Islet of Langerhans (tissue), 1 donor: ENCODE data around the gene CC2D2A.

Experiments
- FAIRE-seq: peaks from one replicate; lab custom pipeline; 2011; peaks lifted over from hg19 to GRCh38; lab: Jason Lieb, UNC

CC2D2A gene

DNA sequence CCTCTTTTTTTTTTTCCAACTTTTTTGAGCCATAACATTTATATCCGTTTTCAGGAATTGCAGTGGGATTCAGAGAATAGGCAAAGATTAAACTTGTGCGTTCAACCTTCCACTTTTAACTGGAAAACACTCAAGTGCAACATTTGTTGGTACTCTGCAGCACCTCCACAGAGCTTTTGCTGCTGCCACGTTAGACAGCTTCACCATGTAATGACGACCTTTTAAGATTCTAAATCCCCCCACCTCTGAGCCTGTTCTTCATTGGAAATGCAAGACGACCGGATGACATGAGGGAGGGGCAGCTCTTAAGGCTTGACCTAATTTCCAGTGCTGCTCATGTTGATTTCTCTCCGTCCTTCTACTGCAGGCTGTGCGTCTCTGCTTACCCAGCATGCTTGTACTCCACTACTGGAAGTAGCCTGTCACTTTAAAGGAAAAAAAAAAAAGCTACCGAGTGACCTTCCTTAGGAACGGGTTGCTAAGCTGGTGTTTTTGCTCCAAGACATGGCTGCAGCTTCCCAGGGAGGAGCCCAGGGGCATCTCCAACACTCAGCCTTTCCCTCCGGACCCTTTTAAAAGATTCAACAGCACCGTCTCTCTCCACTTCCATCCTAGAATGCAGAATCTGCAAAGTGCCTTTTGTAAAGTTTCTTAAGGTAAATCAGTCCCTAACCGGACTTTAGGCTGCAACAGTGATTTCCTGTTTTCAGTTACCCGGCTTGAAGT lies at the start of gene CC2D2A:
TSS of gene CC2D2A (plus strand) at position 481 of the 726 bp plus-strand sequence. CDS start 6,051 bp downstream, outside the sequence.
- FAIRE-seq, result peak; percentile 61

DNA sequence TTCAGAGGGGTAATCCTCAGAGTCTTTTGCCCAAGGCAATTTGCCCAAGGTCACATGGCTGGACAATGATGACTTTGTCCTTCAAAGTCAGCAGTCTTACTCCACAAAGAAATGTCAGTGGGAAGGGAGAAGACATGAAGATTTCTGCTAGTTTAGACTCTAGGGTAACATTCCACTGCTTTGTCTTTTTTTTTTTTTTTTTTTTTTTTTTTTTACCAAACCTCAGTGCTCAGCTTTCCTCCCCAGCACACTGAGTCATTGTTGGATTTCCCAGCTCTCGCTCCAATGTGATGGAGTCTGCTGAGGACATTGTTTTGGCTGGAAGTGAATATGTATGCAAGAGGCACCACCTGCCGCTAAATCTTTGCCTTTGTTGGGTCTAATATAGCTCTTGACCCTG lies 49.0 kb upstream of the CC2D2A start:
- no peak for FAIRE-seq

DNA sequence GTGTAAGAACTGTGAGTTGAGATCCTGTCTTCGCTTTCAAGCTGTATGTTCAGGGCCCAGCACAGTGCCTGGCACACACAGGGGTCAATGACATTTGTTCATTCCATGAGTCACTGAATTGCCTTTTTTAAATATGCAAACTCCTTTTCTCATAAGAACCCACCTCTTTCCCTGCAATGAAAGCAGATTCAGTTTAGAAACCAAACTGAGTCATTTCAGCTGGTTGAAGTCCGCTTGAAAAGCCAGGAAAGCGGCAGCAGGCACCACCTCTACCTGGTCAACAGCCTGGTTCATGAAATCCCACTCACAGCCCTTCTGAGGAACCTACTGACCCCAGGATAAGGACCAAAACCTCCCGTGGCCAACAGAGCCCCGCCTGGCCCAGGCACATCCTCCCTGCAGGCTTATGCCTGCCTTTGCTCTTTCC lies 46.4 kb upstream of the CC2D2A start:
- no peak for FAIRE-seq

DNA sequence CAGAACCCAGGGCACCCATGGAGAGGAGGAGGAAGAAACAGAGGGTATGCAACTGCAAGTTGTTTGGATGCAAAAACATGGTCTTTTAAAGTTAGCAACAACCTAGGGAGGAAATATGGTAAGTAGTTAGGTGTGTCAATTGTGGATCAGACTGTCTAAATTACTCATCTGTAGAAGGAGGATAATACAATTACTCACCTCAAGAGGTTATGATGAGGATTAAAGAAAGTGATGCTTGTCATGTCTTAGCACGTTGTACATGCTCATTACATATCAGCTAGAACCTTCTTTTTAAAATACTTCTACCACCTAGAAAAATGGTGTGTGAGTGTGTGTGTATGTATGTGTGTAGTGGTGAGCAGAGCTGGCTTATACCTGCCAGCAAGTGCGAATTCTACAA lies 44.2 kb upstream of the CC2D2A start:
- FAIRE-seq, result no peak

DNA sequence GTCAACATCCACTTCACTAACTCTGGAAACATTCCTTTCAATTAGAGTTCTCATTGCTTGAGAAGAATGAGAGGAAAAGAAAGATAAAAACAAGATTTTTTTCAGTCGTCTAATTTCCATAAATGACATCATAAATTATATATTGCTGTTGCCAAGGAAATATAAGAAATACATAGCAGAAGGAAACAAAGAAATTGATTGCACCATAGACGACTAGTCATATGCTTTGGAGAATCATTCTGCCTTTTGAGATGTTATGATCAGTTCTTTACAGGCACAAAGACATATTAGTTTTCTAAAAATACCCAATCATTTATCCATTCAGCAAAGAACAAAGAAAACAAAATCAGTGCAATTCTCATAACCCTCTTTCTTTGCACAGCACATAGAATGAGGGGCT lies 42.5 kb upstream of the CC2D2A start:
- peak; percentile 36 for FAIRE-seq

DNA sequence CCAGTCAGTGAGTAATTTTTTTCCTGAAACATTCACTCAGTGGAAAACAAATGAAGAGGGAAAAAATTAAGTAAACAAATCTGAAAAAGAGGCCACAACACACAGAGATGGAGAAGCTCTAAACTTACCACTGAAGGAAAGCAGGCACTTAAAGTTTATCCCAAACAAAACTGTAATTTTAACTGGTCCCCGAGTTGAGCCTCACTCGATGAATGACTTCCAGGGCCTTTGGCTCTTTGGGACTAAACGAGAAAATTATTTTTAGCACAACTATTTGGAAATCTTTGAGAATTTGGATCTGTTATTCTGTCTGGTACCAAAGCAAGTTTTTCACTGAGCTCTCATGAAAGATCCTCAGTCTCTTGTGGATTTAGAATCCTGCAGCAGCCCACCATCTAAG lies 42.0 kb upstream of the CC2D2A start, which contains the start of gene C1QTNF7:
TSS of gene C1QTNF7 (plus strand) at position 333 of the 400 bp plus-strand sequence. CDS start 7,711 bp downstream, outside the sequence.
- no peak for FAIRE-seq

DNA sequence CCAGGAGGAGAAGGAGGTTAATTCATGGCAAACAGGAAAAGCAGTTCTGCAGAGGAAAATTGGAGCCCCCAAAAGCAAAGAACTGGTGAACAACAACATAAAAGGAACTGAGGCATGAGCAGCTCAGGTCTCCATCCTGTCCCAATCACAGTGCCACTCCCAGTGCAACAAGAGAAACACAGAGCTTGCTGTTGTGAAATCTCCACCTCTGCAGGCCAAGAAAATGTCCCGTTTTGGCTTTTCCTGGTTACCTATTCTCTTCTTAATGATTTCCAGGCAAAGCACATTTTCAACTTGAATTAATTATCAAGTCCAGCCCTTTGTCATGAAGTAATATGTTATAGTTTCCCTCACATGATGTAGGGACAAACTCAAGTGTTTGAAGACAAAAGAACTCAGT lies 41.1 kb upstream of the CC2D2A start:
- no peak for FAIRE-seq

DNA sequence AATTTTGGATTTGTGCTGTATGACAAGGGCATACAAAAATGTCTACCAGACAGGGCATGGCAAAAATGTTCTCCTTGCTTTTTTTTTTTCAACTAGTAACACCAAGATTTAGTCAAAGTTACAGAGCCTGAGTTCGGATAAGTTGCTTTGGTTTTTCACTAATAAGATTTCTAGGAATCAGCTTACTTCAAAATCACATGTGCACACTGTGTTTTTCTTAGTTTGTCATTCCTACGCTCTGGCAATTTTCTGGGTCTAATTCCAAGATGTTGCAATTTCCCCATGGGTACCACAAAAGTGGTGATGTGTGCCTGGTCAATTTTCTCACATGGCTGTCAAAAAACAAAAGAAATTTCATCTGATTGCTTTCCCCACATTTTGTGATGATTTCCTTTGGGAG lies 35.6 kb upstream of the CC2D2A start:
- no peak for FAIRE-seq

DNA sequence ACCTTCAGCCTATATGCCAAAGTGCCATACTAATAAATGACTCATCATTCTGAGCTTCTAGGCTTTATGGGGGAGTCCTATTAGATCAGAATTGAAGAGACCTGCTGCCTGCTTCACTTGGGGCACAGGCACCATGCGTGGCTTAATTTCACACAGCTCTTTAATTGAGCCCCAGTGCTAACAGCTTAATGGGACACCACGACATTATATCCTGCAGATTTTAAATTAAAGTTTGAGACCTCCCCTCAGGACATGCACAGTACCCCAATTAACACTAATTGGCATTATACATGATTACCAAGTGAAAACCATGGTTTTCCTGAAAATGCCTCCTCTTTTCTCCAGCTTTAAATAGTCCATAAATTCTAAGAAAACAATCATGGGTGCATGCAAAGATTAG lies 35.0 kb upstream of the CC2D2A start:
- no peak for FAIRE-seq

DNA sequence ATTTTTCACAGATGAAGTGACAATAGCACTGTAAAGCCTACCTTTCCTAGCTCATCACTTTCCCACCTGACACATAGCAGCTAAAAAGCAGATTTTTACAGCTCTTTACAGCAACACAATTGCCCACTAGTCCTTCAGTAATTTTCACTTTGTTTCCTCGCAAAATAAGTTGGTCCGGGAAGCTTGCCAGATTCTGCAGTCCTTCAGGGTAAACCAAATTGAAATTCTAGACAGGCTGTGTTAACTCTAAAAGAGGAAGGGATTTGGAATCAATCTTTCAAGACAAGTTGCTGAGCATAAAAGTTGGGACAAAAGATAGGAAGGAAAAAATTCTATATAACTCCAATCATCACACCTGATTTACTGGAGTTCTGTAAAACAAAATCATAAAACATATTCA lies 33.2 kb upstream of the CC2D2A start:
- no peak for FAIRE-seq

DNA sequence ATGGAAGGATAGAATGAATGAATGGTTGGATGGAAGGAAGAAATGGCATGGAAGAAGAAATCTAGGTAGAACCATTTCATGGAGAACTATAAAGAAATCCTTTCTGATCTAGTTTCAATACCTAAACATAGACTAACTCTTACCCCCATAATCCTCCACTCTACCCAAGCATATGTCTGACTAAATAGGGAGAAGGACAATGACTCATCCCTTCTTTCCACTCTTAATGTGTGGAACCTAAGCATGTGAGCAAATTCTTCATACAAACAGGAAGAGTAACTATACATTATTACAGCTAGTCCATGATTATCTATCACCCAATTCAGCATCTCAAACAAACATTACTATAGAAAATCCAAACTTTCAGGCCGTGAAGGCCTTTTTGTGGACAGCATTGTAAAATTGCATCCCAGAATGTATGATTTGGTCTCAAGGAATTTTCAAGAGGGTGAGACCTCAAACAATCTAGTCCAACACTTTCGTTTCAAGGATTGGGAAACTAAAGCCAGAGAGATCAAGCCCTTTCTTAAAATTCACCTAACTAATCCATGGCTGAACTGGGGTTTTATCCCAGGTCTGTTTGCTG lies 30.6 kb upstream of the CC2D2A start:
- FAIRE-seq, result no peak

DNA sequence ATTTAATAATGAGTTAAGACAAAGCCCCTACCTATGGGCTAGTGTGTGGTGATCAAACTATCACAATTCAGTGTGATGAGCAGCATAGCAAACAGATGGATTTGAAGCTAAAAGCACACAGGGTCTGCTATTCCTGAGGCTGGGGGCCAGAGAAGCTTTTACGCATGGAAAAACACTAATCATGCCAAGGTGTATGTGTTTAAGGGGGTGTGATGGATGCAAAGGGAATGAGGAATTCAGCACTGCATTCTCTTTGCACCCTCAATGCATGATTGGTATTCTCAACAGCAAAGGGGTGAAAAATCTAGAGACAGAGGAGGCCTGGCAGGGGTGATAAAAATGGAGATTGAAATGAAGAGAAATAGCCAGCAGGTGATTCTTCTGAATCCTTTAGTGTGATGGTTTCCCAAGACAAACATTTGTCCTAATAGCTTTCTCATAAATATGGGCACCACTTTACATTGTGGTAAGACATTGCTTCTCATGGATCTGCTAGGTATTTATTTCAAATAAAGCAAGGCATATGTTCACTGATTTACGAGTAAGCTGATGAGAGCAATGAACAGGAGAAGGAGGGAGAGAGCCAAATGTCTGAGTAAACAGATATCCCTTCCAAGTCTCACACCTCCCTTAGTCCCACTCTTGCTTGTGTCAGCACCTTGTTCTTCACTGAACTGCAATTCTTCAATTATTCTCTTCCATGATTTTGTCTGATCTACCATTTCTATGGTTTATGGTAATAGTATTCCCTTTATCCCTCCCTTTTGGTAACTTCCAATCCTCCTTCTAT lies 26.1 kb upstream of the CC2D2A start:
- no peak for FAIRE-seq

DNA sequence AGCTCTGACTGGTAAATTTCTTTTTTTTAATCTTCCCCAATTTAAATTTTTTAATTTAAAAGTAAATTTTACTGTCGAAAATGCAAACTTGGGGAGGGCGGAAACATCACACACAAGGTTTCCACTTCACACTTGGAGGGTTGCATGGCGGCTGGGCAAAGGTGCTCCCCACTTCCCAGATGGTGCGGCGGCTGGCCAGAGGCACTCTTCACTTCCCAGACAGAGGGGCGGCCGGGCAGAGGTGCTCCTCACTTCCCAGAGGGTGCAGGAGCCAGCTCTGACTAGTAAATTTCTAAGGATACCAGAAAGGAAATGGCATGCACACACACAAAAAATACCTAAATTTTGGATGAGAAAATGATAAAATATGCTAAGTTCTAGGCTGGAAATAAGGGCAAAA lies 25.4 kb upstream of the CC2D2A start:
- FAIRE-seq, result no peak

DNA sequence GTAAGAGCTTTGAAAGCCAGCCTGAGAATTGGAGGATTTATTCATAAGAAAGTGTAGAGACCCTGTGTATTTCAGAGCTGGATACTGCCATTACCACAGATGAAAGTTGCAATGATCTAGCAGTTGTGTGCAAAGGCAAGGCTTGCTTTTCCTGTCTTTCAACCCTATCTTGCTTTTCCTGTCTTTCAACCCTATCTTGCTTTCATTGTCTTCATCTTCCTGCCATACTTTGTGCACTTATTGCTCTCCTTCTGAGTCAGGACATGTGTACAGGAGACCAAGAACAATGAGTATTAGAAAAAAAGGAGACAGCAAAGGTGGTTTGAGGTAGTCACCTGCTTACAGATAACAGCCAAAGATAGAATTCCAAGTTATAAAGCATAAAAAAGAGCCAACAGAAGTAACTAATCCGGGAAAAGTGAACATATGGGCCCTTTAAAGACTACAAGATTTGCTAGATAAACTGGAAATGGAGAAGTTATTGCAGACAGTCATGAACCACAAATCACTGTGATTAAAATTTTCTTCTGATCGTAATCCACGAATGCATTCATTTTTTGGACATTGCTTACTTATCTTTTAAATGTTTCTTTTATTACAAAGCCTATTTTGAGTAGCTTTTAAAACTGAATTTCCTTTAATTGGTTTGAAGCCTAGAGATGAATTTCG lies 24.7 kb upstream of the CC2D2A start:
- FAIRE-seq, result no peak

DNA sequence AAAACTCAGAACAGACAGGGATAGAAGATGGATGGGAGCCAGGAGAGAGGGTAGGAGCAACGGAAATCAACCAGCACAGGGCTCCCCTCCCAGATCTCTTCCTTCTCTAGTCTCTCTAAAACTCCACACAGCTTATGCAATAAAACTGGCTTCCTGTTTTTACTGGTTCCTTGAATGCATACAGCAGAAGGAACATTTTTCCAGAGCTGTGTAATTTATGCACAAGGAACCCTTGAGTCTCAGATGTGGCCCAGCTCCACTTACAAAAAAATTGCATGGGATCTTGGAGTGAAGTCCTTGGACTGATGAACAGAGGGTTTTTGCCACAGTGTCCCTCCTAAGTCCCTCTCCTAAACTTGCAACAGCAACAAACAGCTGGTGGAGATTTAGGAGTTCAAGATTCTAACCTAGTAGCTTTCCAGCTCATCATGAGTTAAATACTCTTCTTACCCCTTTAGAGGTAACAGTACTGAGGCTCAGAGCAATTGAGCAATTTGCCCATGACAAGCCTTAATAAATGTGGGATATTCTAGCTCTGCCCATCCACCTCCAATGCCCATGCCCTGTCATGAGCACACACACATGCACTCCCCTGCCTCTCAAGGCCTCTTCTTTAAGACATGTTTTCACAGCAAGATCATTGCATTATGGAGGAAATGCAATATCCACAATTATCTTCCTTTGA lies 18.4 kb upstream of the CC2D2A start:
- FAIRE-seq, result no peak

DNA sequence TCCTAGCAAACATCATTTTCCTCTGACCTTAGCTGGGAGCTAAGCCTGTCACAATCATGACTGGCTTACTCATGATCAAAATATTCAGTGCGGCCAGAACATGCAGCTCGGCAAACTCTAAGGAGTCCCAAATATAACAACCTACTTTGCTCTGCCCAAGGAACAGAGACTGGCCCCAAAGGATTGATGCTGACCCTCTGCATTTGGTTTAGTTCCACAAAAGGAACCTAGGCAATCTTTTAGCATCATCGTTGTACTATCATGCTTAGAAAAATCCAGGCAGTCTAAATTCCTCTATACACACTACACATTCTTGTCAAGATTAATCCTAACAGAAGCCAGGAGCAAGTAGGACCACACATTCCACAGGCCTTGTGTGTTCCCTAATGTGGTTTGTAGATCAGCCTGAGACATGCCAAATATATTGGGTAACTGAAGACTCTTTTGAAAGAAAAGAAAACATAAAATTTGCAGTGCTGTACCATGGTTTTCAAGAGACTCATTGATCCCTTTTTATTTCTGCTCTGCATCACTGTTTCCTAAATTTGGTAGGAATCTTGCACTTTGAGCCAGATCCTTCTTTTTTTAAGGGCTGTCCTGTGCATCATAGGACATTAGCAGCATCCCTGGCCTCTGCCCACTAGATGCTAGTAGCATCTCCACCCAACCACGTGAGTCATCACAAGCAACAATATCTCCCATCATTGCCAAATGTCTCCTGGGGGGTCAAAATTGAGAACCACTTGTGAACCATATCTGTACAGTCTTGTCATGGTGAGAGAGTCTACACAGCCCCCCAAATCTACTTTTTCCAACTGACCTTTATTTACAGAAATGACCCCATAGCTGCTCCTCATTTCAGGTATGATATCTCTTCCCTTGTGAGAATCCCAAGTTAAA lies 17.6 kb upstream of the CC2D2A start:
- FAIRE-seq, result no peak

DNA sequence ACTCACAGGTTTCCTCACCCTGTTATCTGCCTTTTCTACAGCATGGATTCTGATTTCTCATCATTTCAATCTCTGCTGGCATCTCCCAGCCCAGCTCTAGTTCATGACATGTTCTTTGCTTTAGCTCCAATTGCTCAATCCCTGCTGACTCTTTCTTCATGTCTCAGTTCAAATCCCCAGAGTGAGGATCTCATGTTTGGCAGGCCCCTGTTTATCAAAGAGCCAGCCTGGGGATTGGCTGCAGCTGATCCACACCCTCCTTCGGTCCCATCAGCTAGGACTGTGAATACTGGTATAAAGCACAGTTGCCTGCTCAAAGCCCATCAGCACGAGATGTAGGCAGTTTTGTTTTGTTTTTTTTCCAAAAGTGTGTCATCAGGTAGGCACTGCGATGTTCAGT lies 14.4 kb upstream of the CC2D2A start:
- FAIRE-seq, result no peak

DNA sequence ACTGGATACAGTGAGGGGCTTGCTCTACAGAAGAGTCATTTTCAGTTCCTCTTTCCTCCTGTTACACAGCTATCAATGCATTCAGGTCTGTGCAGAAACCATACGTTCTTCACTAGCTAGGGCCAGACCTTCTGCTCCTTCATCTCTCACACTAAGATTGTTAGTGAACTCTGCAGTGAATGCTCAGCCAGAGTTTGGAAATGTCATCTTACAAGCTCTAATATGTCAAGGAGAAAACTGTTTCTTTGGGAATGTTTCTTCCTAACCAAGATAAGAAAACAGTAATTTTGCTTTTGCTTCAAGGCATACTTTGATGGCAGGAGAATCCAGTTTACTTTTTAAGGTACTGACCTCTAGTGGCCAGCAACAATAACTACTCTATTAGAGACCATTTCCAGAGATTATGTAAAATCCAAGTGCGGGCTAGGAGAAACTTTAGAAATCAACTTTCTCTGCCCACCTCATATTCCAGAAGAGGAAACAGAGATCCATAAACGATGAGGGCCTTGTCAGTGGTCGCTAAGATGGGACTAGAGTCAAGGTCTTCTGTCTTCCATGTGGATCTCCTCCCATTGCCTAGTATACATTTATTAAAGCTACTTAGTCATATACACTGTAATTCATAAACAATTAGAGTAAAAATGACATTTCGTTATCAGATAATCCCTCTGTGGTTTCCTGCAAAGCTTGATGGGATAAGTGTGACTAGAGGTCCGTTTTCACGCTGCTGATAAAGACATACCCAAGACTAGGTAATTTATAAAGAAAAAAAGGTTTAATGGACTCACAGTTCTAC lies 12.1 kb upstream of the CC2D2A start:
- FAIRE-seq, result peak; percentile 99

DNA sequence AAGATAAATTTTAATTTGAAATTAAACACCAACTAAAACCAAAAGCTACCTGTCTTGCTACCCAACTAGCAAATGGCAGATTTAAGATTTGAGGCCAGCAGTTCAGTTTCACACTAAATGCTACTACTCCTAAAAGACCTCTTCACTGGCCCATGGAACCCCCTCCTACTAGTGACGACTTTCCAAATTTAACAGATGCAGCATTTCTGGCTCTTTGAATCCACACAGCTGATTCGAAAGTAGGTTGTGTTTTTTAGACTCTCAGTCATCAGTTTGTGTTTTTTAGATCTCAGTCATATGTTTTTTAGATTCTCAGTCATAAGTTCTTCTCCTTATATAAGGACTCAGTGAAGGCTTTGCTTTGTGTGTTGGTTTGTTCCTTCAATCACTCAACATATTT lies 11.1 kb upstream of the CC2D2A start:
- no peak for FAIRE-seq

DNA sequence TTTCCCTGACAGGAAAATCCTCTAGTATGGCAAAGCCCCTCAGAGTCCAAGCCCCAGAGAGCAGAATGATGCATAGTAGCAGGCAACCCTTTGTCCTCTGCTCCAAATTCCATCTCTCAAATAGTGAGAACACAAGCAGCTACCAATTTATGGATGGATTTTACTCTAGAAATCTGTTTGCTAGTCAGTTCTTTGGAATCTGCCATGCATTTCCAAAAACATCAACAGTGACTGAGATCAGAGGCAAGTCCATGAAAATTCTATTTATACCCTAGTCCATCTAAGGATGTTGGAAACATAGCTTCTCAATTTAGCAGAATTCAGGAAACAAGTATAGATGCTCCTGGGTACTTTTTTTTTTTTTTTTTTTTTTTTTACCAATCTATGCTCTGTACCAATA lies 10.0 kb upstream of the CC2D2A start:
- FAIRE-seq, result no peak
